WI38 (cell line): Measurements from ENCODE around the gene MELK.

Source experiments
- H3K4me3 ChIP-seq: 2 replicates; pipeline ENCODE4 v1.5.1; 2011; ENCODE audit warnings: low read depth, mild to moderate bottlenecking, control low read depth, low read length
- TF ChIP-seq, protein P1 (sequence below): IDR thresholded peaks from 2 replicates; pipeline ENCODE4 v1.5.1; 2012; ENCODE audit warnings: low read depth, mild to moderate bottlenecking, control low read depth, low read length

Gene MELK

DNA sequence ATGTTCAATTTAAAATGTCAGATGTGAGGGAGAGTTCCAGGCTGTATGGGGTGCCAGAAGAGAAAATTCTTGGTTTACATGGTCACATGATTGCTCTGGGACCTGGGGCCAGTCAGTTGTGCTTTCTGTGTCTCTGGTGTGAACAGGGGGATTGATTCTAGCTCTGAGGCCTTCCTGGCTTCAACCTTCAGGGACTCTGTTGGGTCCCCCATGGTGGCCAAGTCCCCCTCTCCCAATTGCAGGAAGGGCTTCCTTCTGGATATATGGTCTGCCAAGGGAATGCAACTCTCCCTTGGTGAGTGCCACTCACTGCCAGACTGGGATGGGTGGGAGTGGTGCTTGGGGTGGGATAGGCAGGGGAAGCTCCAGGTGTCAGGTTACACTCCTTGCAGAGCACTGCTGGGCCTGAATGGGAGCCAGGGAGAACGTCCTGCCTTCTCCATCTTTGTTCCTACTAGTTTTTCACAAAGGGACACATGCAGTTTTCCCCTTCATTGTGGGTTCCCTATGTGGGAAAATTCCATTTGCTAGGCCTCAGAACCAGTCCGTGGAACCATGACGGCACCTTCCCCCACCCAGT is 153.2 kb downstream of the MELK start:
- TF ChIP-seq, protein P1, sequence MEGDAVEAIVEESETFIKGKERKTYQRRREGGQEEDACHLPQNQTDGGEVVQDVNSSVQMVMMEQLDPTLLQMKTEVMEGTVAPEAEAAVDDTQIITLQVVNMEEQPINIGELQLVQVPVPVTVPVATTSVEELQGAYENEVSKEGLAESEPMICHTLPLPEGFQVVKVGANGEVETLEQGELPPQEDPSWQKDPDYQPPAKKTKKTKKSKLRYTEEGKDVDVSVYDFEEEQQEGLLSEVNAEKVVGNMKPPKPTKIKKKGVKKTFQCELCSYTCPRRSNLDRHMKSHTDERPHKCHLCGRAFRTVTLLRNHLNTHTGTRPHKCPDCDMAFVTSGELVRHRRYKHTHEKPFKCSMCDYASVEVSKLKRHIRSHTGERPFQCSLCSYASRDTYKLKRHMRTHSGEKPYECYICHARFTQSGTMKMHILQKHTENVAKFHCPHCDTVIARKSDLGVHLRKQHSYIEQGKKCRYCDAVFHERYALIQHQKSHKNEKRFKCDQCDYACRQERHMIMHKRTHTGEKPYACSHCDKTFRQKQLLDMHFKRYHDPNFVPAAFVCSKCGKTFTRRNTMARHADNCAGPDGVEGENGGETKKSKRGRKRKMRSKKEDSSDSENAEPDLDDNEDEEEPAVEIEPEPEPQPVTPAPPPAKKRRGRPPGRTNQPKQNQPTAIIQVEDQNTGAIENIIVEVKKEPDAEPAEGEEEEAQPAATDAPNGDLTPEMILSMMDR = no peak
- no peak overlapping the region for H3K4me3 ChIP-seq
